Amygdala (tissue), 56 donors: ENCODE results near the gene PPIL6.

ENCODE experiments used
- DNase-seq, 56 donors: peaks; one replicate each; lab custom pipeline; 2025; lab: John Stamatoyannopoulos, UW

The PPIL6 gene

DNA sequence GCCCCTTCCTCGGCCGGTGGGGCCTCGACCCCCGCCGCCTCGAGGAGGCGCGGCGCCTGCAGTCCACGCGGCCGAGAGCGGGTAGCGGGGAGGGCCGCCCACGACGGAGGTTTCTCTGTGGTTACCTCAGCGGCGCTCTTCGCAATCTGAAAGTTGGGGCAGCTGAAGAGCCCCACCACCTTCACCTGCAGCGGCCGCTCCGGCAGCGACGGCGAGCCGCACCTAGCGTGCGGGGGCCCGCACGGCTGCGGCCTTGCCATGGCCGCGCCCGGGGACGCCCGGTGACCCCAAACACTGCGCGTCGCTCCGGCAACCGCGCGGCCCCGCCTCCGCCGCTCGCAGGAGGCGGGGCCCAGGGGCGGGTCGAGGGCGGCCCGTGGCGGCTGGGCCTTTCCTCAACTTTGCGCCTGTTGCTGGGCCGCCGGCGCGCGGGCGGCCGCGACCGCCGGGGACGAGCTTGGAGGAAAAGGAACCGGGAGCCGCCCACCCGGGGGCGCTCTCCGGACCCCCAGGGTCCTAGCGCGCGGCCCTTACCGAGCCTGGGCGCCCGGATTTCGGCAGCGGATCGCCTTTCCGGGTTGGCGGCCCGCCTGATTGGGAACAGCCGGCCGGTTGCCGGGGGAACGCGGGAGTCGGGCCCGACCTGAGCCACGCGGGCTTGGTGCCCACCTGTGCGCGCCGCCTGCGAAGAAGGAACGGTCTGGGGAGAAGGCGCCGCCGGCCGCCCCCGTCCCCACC lies at the start of gene PPIL6, which contains the start of gene SMPD2:
Gene PPIL6 (minus strand): TSS at position 298 of the 738 bp plus-strand sequence. CDS start 38 bp downstream, at position 260.
Gene SMPD2 (plus strand): TSS at position 394 of the 738 bp plus-strand sequence. CDS start 398 bp downstream, outside the sequence.
- peak in 54 of 56 donors; percentile 35 to 90 (median 73) for DNase-seq

DNA sequence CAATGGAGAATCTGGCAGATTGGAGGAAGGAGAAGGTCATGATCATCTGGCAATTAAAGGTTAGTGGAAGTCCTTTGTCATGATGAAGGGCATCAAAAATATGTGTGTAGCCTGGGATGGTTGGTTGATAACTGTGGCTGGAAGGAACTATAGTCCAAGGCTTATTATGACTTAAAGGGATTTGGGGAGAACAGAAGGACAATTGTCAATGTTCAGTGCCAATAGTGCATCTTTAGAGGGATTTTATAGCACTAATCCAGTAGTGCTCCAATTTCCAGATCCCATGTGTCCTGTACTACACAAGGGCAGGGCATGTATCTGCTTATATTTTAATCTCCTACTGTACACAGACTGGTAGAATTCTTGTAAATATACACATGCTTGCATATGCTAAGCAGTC lies 47.6 kb upstream of the PPIL6 start:
- DNase-seq: no peak

DNA sequence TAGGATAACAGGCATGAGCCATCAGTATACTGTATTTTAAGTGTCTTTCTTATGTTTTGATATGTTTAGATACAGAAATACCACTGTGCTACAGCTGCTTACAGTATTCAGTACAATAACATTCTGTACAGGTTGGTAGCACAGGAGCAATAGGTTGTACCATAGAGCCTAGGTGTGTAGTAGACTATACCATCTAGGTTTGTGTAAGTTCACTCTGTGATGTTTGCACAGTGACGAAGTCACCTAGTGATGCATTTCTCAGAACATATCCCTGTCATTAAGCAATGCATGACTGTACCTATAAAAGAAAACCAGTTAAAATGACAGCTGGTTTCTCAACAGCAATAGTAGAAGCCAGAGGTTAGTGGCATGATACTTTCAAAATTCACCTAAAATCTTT lies 45.6 kb upstream of the PPIL6 start:
- DNase-seq: no peak

DNA sequence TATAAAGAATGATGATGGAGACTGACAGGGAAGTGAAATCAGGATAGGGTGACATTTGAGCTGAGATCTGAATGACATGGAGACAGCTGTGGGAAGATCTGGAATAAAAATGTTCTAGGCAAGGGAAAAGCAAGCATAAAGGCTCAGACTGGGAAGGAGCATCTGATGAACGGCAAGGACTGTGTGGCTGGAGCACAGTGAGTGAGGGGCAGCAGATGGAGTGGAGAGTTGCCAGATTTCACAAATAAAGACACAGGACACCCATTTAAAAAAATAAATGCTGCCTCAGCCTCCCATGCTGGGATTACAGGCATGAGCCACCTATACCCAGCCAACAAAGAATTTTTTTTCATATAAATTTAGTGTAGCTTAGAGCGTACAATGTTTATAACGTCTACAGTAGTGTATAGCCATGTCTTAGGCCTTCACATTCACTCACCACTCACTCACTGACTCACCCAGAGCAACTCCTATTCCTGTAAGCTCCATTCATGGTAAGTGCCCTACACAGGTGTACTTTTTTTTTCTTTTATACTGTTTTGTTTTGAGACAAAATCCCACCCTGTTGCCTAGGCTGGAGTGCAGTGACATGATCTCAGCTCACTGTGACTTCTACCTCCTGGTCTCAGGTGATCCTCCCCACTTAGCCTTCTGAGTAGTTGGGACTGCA lies 45.0 kb upstream of the PPIL6 start:
- DNase-seq: no peak

DNA sequence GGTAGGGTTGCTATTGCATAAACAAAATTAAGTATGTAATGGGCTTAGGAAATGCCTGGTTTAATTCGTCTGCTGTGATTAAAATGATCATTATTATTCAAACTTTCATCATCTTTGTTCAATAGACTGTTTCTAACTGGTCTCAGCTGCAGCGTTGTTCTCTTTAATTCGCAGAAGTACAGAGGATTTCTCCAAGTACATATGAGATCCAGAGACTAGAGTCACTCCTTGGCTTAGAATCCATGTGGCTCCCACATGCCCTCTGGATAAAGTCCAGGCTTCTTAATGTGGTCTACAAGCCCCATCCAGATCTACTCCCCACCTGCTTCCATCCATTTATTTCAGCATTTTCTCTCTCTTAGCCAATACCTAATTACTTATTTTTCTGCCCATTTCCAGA lies 43.7 kb upstream of the PPIL6 start:
- no peak for DNase-seq

DNA sequence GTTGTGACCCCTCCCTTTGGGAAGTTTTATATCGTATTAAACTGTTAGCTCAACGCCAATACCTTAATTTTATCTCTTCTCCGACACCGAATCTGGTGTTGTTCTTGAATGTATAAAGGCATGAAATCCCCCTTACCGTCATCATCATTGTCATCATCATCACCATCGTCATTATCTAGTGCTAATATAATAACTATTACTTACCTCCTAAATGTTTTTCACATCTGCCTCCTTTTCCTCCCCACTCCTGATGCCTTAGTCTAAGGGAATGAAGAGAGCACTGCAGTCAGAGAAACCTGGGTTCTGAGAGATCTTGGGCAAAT lies 43.3 kb upstream of the PPIL6 start:
- no peak for DNase-seq

DNA sequence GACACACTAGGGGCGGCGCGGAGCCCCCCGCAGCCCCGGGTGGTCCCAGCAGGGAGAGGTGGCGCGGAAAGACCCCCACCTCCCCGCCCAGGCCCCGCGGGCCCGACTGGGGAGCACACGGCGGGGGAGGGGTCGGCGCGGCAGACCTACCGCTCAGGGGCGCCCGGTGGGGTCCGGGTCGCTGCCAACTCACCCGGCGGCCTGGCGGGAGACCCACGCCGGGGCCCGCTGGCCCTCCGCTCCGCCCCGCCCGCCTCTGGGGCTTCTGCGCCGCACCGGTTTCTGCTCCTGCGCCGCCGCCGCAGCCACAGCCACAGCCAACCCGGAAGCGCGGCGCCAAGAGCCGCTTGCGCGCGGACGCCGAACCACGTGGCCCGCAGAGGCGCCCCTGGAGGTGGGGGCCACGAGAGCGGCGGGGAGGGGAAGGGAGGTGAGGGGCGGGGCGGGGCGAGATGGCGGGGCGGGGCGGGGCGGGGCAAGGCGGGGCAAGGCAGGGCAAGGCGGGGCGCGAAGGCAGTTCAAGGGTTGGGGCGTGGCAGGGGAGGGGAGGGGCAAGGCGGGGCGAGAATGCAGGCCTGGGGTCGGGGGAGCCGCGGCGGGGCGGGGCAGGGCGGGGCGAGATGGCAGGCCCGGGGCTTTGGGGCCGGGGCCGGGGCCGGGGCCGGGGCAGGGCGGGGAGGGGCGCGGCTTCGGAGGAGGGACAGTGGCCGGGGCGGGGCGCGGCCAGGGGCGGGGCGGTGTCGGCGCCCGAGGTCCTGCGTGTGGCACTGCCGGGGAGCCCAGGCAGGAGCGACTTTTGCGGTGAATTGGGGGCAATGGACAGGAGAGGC lies 42.7 kb upstream of the PPIL6 start, which contains the start of gene ZBTB24:
Gene ZBTB24 (minus strand): TSS at position 315 of the 830 bp plus-strand sequence. CDS start 1,193 bp downstream, outside the sequence.
- DNase-seq: peak; percentile 38 to 92 (median 80)

DNA sequence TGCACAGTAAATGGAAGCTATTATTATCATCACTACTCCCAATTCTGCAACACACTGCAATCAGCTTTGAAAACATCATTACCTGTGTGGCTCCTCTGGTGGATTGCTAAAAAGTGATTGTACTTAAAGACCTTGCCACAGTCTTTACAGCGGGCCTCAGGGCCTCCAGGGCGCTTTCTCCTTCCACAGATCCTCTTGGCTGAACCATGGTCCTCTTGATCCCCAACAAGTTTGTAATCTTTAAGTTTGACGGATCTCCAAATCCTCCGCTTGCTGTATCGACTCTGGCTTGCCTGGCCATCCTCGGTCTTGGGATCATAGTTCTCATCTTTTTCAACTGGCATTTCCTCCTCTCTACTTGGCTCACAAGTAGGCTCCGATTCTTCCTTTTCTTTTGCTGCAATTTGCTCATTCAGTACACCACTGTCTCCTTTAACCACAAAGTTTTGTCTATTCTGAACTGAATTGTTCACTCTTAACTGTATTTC lies 40.6 kb upstream of the PPIL6 start:
- DNase-seq: no peak

DNA sequence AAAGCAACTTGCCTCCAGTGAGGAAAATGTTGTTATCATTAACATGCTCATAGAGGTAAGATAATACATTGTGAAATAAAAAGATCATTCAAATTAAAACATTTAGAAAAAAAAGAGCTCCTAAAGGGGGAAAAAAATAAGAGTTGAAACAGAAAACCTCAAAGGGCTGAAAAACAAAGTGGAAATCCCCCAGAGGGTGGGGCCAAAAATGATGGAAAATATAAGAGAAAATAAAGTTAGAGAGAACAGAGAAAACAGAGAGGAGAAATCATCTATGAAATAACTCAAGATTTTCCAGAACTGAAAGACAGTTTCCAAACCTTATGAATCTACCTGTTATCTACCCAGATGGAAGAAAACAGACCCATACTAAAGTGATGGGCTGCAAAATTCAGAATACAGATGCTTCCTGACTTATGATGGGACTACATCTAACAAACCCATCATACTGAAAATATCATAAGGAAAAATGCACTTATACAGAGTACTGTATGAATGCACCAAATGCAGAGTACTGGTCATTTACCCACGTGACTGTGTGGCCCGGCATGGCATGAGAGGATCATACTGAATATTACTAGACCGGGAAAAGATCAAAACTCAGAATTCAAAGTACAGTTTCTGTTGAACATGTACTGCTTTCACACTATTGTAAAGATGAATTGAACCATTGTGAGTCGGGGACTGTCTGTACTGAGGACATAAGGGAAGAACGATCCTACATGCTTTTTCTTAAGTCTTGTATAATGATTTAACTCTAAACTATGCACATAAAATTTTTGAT lies 38.6 kb upstream of the PPIL6 start:
- DNase-seq: no peak

DNA sequence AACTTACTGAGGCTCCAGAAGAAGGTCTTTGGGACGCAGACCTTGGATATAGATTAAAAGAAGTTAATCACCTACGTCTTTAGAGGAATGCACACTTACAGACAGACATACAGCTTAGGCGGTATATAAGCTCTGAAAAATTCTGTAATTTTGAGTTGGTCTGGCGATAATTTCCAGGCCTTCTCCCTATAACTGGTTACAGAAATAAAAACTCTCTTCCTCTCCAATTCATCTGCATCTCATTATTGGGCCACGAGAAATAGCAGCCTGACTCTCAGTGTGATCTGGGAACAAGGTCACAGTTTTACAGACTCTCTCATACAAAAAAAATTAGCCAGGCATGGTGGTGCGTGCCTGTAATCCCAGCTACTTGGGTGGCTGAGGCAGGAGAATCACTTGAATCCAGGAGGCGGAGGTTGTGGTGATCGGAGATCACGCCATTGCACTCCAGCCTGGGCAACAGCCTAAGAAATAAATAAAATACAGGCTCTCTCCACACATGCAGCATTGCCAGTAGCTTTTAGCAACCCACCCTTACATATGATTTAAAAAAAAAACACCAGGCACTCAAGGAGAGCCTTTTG lies 37.9 kb upstream of the PPIL6 start:
- DNase-seq: no peak

DNA sequence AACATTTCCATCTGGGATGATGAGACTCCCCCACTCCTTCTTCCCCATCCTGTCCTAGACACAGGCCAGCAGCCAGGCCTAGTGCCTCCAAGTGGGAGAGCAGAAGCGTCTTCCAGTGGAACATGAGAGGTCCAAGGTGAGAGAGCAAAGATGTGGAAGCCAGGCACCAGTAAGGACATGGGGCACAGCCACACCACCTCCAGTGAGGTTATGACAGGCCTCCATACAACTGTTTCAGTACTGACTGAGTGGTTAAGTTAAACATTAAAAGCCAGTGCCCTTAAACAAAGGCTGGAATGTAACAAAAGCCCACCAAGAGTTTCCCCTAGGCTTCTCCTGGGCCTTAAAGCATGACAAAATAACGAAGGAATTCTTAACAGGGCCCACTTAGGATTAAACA lies 37.3 kb upstream of the PPIL6 start:
- DNase-seq: no peak

DNA sequence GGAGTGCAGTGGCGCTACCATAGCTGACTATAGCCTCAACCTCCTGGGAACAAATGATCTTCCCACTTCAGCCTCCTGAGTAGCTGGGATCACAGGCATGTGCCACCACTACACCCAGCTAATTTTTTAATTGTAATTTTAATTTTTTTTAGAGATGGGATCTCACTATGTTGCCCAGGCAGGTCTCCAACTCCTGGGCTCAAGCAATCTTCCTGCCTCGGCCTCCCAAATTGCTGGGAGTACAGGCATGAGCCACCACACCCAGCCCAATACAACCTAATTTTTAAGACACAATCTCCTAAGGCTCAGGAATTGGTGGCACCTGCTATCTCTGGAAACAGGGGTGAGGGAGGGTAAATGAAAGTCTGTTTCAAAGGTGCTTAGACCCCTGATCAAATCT lies 36.8 kb upstream of the PPIL6 start:
- no peak for DNase-seq

DNA sequence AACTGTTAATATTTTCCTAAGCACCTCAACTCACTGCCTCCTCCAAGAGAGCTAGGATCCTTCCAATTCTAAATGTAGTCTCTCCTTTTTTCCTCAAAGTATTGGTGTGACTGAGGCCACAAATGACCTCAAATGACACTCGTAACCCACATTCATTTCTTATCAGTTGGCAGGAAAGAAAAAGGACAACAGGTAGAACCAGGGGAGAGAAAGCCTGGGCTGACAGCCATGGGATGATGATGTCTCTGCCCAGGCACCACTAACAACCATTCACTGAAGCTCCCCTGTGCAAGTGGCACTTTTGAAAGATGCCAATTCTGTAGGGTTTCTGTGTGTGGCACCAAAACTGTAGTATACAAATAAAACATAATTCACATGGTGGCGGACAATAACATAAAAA lies 35.2 kb upstream of the PPIL6 start:
- DNase-seq: no peak

DNA sequence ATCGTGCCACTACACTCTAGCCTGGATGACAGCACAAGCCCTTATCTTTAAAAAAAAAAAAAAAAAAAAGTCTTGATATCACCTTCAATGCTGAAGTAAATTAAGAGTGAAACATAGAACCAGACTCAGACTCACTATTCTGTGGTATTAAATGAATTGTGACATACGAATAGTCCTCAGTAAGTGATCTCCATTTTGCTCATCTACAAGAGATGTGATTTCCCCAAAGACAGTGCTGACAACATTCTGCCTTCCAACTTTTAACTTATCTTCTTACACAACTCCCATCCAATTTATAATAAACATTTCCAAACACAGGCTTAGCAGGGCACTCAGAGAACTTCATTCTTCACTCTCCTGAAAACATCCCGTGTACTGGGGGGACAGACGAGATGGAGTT lies 34.6 kb upstream of the PPIL6 start:
- no peak for DNase-seq

DNA sequence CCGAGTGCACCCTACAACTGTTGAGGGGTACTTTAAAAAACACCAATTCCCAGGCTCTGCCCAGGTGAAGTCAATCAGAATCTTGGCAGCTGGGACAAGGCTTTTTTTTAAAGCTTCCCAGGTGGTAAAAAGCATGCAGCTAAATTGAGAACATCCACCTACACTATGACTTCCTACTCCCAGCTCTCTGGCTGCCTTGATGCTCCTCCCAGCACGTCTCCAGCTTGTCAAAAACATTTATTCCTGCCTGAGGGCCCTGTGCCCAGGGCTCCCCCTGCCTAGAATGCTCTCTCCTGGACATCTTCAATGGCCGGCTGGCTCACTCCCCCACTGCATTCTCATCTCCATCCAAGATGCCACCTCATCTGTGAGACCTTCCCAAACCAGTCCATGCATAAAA lies 32.7 kb upstream of the PPIL6 start:
- peak in 1 of 56 donors; percentile 17 for DNase-seq

DNA sequence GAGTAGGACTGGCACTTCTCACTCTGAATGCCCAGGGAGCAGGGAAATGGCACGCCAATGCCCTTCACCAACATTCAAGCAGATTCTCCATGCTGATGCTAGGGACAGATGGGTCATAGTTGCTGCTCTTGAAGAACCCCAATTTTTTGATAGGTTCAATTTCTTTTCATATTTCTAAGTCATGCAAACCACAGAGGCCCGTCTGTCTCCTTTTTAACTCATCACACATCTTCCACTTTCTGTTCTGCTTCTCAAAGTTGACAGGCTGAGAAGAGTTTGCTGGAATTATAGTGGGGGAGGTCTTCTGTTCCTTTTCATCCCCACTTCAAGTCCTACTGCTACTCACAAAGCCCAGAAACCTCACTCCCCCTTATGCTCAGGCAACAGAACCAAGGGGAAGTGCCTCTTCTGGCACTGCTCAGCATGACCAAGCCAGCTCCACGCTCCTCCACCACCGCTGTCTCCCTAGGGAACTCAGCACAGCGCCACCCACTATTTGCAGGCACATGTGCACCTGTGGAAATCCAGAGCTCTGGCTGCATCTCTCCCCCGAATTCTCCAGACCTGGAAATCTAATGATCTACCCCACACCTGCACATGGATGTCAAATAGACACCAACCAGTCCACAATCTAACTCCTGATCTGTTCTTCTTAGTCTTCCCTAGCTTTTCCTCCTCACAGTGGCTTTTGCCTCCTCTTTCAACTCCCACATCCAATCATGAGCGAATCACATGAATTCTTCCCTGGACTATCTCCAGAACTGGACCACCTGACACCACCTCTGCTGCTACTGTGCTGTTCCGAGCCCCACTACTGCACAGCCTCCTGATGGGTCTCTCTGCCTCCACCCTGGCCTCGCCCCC lies 31.9 kb upstream of the PPIL6 start:
- peak in 2 of 56 donors; percentile 6 to 15 for DNase-seq

DNA sequence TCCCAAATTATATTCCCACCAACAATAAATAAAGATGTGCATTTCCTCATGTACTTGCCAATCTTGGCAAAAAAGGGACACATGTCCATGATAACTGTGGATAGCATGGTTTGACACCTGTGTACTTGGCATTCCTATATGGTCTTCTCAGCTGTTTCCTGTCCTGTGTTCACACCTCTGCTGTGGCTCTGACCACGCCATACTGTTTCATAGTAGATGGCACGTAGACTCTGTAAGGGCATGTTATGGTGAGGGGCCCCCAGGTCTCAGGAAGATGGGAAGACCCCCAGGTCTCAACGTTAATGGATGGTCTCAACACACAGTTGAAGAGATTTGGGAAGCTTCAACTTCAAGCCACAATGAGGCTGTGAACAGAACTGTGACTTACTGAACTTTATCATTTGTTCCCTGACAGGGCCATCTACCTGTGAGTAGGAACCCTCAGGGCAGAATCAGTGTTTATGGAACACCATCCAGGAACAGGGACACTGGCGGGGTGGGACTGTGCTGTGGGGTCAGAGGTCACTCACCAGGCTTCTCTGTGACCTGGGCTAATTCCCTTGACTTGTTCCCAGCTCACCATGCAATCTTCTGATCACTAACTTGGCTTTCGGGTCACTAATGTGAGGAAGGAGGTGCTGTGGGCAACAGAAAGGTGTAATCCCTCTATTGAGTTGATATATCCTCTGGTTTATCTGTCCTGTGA lies 30.8 kb upstream of the PPIL6 start:
- DNase-seq: no peak

DNA sequence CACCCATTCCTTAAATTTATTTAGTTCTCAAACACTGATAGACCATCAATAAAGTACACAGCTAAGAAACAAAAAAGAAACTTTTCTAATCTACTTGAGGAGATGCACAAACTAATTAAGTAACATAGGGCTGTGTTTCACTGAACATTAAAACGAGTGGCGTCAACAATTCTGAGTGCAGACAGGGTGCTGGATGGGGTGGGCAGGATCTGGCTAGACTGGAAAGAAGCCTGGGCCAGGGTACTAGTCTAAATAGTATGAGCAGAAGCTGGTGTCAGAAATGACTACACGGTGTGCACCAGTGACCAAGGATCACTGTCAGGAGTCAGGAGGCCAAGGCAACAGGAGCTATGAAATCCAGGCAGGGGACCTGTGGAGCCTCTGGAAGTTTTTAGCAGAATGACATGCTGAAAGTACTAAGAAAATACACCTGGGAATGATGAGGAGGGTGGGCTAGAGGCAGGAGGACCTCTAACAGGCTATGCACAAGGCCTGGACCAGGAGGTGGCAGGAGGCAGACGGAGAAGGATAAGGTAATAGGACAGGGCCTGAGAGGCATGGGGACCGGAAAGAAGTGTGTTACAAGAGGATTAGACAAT lies 29.3 kb upstream of the PPIL6 start:
- DNase-seq: no peak
